Measurements from ENCODE around the gene CR1. TPM values are rescaled to one million over a fixed set of nuclear protein-coding genes. Genes with fewer than 3 reads are reported as not detected.
A peak's percentile ranks its signal among the peaks of the same experiment; 100 is the strongest.
"Not testable (repeated sequence)": the region's sequence is repeated elsewhere in the genome, so short reads cannot be mapped to it uniquely, and the experiment has no call there.

Gene CR1
- total and polyA plus RNA-seq, 8 donors, result 0.39 to 37.4 (median 0.79) TPM

GRCh38 chr1:207579436-207579799 is 83.5 kb downstream of the CR1 start:
- TF ChIP-seq CTCF (IDR thresholded peaks at IDR 0.05), result peak; percentile 32 to 36
- Histone ChIP-seq H3K9me3 (no peaks in the 10 kb centered on the region), H3K27me3 (no peaks in the 10 kb centered on the region), H3K36me3 (peaks cover 0 to 46% of the 10 kb centered on the region in 2 donors), H3K4me1 (no peaks in the 10 kb centered on the region), H3K27ac (no peak overlapping the region), H3K4me3 (no peak overlapping the region)
- intact Hi-C loops (cut with DNase I), result no loop called here
- ATAC-seq, result peak; percentile 91
- peak in 2 of 4 donors; percentile 2 to 23 for DNase-seq

DNA sequence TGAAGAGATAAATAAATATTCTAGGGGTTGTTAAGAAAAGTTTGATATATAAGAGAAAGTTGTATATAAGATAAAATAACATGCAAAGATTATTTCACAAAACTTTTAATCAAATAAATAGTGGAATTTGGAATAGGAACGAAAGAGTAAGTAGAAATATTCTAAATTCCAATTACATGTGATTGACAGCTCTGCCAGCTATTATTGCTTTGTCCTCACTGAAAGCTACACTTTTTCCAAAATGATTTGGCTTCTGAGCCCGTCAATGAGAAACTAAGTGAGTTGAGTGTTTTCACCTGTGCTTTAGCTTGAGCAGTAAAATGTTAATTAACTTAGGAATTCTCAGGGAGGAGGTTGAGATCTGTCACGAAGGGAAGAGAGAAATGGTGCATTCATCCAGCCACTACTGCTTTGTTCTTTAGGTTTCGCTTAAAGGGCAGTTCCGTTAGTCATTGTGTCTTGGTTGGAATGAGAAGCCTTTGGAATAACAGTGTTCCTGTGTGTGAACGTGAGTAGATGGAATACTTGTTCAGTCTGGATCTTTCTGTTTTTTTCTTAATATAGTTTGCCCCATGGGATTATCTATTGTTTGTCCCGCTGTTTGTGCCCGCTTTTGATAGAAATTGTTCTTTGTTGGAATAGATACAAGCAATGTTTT is 85.7 kb downstream of the CR1 start:
- Histone ChIP-seq H3K4me3 (no peak overlapping the region), H3K27ac (no peak overlapping the region), H3K27me3 (no peaks in the 10 kb centered on the region), H3K4me1 (no peaks in the 10 kb centered on the region), H3K9me3 (no peaks in the 10 kb centered on the region), H3K36me3 (peaks cover 0 to 61% of the 10 kb centered on the region in 2 donors)
- intact Hi-C loops (cut with DNase I), result no loop called here
- DNase-seq (no peak), ATAC-seq (no peak)
- no peak for TF ChIP-seq CTCF (IDR thresholded peaks at IDR 0.05)

GRCh38 chr1:207589506-207589905 is 93.5 kb downstream of the CR1 start:
- H3K9me3 ChIP-seq; ATAC-seq; H3K27ac ChIP-seq; intact Hi-C loops (cut with DNase I); H3K4me1 ChIP-seq; H3K27me3 ChIP-seq; DNase-seq; H3K4me3 ChIP-seq: not testable (repeated sequence)
- peaks cover 0 to 53% of the 10 kb centered on the region in 2 donors for H3K36me3 ChIP-seq

- H3K9me3 ChIP-seq; H3K27ac ChIP-seq; intact Hi-C loops (cut with DNase I); ATAC-seq; H3K4me3 ChIP-seq; H3K4me1 ChIP-seq; H3K27me3 ChIP-seq; DNase-seq: not testable (repeated sequence)
- H3K36me3 ChIP-seq, result peaks cover 0 to 37% of the 10 kb centered on the region in 2 donors
Observed at GRCh38 chr1:207591205-207591604, 95.2 kb downstream of the CR1 start.

GRCh38 chr1:207594095-207594494 is 98.1 kb downstream of the CR1 start:
- ATAC-seq; DNase-seq; H3K9me3 ChIP-seq; H3K4me1 ChIP-seq; H3K27me3 ChIP-seq; H3K27ac ChIP-seq; intact Hi-C loops (cut with DNase I); H3K36me3 ChIP-seq; H3K4me3 ChIP-seq: not testable (repeated sequence)

DNA sequence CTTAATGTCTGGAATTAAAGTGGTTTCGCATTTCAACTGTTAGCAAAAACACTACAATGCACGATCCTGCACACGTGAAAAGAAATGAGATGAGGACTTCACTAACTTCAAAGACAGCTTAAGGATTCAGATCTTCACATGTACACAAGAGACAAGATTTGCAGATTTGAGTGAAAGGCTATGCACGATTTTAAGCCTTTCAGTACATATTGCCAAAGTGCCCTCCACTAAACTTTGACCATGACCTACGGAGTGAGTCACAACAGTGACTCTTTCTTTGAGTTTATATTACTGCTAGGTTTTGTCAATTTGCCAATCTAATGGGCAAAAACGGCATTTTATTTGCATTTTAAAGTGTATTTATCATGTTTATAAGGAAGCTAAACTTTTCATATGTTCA is 107.8 kb downstream of the CR1 start:
- TF ChIP-seq CTCF (IDR thresholded peaks at IDR 0.05), result no peak
- ATAC-seq, result no peak
- no peak overlapping the region for H3K4me3 ChIP-seq
- H3K4me1 ChIP-seq, result no peaks in the 10 kb centered on the region
- no peak for DNase-seq
- H3K36me3 ChIP-seq, result no peaks in the 10 kb centered on the region
- intact Hi-C loops (cut with DNase I), result no loop called here
- no peaks in the 10 kb centered on the region for H3K9me3 ChIP-seq
- H3K27me3 ChIP-seq, result no peaks in the 10 kb centered on the region
- no peak overlapping the region for H3K27ac ChIP-seq

All from left lung (tissue), 10 donors.